ENCODE results near the gene IL17C. TPM values are rescaled to one million over a fixed set of nuclear protein-coding genes. Genes with fewer than 3 reads are reported as not detected.
"Not testable (repeated sequence)": the region's sequence is repeated elsewhere in the genome, so short reads cannot be mapped to it uniquely, and the experiment has no call there.

IL17C gene
- total RNA-seq, 1 donor from 2014 or later, result not detected

DNA sequence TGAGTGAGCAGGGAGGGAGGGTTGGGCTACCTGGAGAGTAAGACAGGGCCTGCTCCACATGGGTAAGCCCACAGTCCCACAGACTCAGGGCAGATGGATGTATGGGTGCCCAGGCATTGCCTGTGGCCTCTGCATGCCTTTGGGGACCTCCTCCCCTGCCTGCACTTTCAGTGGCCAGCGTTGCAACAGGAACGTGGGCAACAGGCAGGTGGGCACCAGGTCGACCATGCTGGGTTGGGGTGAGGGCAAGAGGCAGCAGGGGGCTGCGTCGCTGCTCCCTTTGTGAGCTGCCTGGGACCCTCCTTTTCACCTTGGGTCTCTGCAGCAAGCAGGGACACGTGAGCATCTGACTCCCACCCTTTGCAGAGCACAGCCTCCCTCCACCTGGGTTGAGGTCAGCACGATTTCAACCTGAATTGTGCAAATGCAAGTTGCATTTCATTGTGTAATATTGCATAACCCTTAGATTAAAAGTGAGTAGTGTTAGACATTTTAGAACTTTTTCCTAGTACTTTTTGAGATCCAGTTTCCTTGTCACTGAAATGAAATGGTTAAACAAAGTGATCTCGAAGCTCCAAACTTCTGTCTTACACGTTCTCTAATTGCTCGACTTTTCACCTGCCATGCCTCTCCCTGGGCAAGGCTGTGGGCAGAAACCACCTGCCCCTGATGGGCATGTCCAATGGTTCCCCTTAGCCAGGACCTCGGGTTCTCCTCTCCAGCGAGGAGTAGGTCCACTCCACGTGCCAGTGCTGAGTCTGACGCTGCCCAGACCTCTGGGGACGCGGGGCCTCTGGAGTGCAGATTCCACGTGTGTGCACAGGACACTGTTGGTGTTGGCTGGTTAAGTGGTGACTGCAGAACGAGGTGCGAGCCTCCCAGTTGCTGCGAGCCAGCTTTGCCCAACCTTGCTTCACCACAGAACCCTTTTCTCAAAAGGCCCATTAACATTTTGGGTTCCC lies 32.9 kb upstream of the IL17C start:
- no peak overlapping the region for H3K4me3 ChIP-seq
- no peak overlapping the region for H3K27ac ChIP-seq
- TF ChIP-seq, protein P1, sequence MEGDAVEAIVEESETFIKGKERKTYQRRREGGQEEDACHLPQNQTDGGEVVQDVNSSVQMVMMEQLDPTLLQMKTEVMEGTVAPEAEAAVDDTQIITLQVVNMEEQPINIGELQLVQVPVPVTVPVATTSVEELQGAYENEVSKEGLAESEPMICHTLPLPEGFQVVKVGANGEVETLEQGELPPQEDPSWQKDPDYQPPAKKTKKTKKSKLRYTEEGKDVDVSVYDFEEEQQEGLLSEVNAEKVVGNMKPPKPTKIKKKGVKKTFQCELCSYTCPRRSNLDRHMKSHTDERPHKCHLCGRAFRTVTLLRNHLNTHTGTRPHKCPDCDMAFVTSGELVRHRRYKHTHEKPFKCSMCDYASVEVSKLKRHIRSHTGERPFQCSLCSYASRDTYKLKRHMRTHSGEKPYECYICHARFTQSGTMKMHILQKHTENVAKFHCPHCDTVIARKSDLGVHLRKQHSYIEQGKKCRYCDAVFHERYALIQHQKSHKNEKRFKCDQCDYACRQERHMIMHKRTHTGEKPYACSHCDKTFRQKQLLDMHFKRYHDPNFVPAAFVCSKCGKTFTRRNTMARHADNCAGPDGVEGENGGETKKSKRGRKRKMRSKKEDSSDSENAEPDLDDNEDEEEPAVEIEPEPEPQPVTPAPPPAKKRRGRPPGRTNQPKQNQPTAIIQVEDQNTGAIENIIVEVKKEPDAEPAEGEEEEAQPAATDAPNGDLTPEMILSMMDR (IDR thresholded peaks at IDR 0.05), result no peak
- peaks cover 63% of the 10 kb centered on the region for H3K36me3 ChIP-seq
- no peaks in the 10 kb centered on the region for H3K27me3 ChIP-seq
- peaks cover 7% of the 10 kb centered on the region for H3K4me1 ChIP-seq
- no peaks in the 10 kb centered on the region for H3K9me3 ChIP-seq
- DNase-seq, result no peak
- no peak for ATAC-seq
- intact Hi-C loops (cut with DNase I), result no loop called here

- no peak overlapping the region for H3K27ac ChIP-seq
- TF ChIP-seq, protein P1 (IDR thresholded peaks at IDR 0.05), result no peak
- no peaks in the 10 kb centered on the region for H3K9me3 ChIP-seq
- H3K4me1 ChIP-seq, result no peaks in the 10 kb centered on the region
- intact Hi-C loops (cut with DNase I), result no loop called here
- no peak for DNase-seq
- H3K36me3 ChIP-seq, result peaks cover 63% of the 10 kb centered on the region
- no peaks in the 10 kb centered on the region for H3K27me3 ChIP-seq
- ATAC-seq, result no peak
- no peak overlapping the region for H3K4me3 ChIP-seq
These were observed 32.1 kb upstream of the IL17C start for GRCh38 chr16:88606148-88606757.

DNA sequence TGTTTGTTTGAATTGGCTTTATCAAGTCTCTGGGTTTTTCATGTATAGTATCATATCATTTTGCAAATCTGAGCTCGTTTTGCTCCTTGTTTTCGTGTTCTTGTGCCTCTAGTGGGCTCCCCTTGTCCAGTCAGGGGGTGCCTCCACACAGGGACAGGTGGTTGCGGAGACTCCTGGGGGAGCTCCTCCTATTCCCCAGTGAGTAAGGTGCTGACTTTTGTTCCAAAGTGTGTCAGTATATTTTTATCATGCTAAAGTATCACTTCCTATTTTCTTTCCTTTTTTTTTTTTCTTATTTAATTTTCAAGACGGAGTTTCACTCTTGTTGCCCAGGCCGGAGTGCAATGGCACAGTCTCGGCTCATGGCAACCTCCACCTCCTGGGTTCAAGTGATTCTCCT lies 30.3 kb upstream of the IL17C start:
- intact Hi-C loops (cut with DNase I), result no loop called here
- Histone ChIP-seq H3K27me3 (no peaks in the 10 kb centered on the region), H3K36me3 (peaks cover 74% of the 10 kb centered on the region), H3K4me1 (no peaks in the 10 kb centered on the region), H3K4me3 (no peak overlapping the region), H3K9me3 (no peaks in the 10 kb centered on the region), H3K27ac (no peak overlapping the region)
- DNase-seq (no peak), ATAC-seq (no peak)
- TF ChIP-seq, protein P1 (IDR thresholded peaks at IDR 0.05), result no peak

- H3K27me3 ChIP-seq; intact Hi-C loops (cut with DNase I); H3K27ac ChIP-seq; H3K9me3 ChIP-seq; ATAC-seq; H3K4me3 ChIP-seq; H3K4me1 ChIP-seq; DNase-seq: not testable (repeated sequence)
- peaks cover 80% of the 10 kb centered on the region for H3K36me3 ChIP-seq
These were observed 28.9 kb upstream of the IL17C start for GRCh38 chr16:88609426-88609825.

- no peaks in the 10 kb centered on the region for H3K9me3 ChIP-seq
- no peaks in the 10 kb centered on the region for H3K4me1 ChIP-seq
- intact Hi-C loops (cut with DNase I), result no loop called here
- no peak overlapping the region for H3K27ac ChIP-seq
- no peaks in the 10 kb centered on the region for H3K27me3 ChIP-seq
- DNase-seq (no peak), ATAC-seq (no peak)
- TF ChIP-seq, protein P1 (IDR thresholded peaks at IDR 0.05), result no peak
- peaks cover 80% of the 10 kb centered on the region for H3K36me3 ChIP-seq
- no peak overlapping the region for H3K4me3 ChIP-seq
These were observed 28.3 kb upstream of the IL17C start for GRCh38 chr16:88610080-88610479.

Data from upper lobe of right lung (tissue), 1 donor.